Large intestine (tissue), 3 donors: Measurements from ENCODE around the gene DNAJC16. TPM values are rescaled to one million over a fixed set of nuclear protein-coding genes. Genes with fewer than 3 reads are reported as not detected.
"Not testable (repeated sequence)": the region's sequence is repeated elsewhere in the genome, so short reads cannot be mapped to it uniquely, and the experiment has no call there.

Experiments
- DNase-seq, 2 donors: peaks; one replicate each; pipeline versions ENCODE4 v3.0.0 to v3.0.0-alpha.2; 2013
- H3K27ac ChIP-seq: one replicate; pipeline ENCODE4 v1.5.1; 2013; ENCODE audit warnings: low read length
- H3K27me3 ChIP-seq: 2 replicates; pipeline ENCODE4 v1.6.1; 2013; ENCODE audit warnings: low read length; ENCODE audit not compliant: control insufficient read depth, insufficient read depth
- H3K36me3 ChIP-seq: 2 replicates; pipeline ENCODE4 v1.6.1; 2013; ENCODE audit warnings: low read length; ENCODE audit not compliant: control insufficient read depth, insufficient read depth
- H3K4me1 ChIP-seq: one replicate; pipeline ENCODE4 v1.6.1; 2013; ENCODE audit warnings: low read length; ENCODE audit not compliant: control insufficient read depth, insufficient read depth
- H3K4me3 ChIP-seq: one replicate; pipeline ENCODE4 v1.5.1; 2013; ENCODE audit warnings: low read length
- H3K9me3 ChIP-seq: one replicate; pipeline ENCODE4 v1.6.1; 2013; ENCODE audit warnings: mild to moderate bottlenecking, low read depth, low read length, moderate library complexity; ENCODE audit not compliant: control insufficient read depth
- WGBS: methylation state at CpG from one replicate; pipeline ENCODE4 v1.1.5; 2013; ENCODE audit warnings: low lambda C conversion rate; ENCODE audit not compliant: insufficient coverage; 5-methylcytosine and 5-hydroxymethylcytosine counted together
- polyA plus RNA-seq: library from polyadenylated mRNA; unstranded; fragments of 120-200 nt; gene quantifications from one replicate; pipeline ENCODE4 v1.2.1, GENCODE V29; 2013

The DNAJC16 gene
- polyA plus RNA-seq, 1 donor = 33.0 TPM

GRCh38 chr1:15579683-15580047, 53.0 kb downstream of the DNAJC16 start:
- Histone ChIP-seq H3K4me1 (peaks cover 9% of the 10 kb centered on the region), H3K27ac (no peak overlapping the region), H3K9me3 (no peaks in the 10 kb centered on the region), H3K36me3 (peaks cover 41% of the 10 kb centered on the region), H3K4me3 (no peak overlapping the region), H3K27me3 (no peaks in the 10 kb centered on the region)
- DNase-seq = no peak

GRCh38 chr1:15583016-15583706, 56.5 kb downstream of the DNAJC16 start:
- H3K27ac ChIP-seq = no peak overlapping the region
- WGBS = 100% methylated on average over 1 of the region's 18 CpGs
- no peaks in the 10 kb centered on the region for H3K9me3 ChIP-seq
- H3K27me3 ChIP-seq = no peaks in the 10 kb centered on the region
- no peak overlapping the region for H3K4me3 ChIP-seq
- peaks cover 9% of the 10 kb centered on the region for H3K4me1 ChIP-seq
- DNase-seq = no peak
- H3K36me3 ChIP-seq = peaks cover 19% of the 10 kb centered on the region

GRCh38 chr1:15584489-15585363, 58.1 kb downstream of the DNAJC16 start, which contains the start of gene AGMAT:
TSS of gene AGMAT (minus strand) at chr1:15585051. CDS start at chr1:15584967, 84 bp downstream.
- H3K27me3 ChIP-seq = no peaks in the 10 kb centered on the region
- peak within 1 kb of the TSS; percentile 89 for H3K4me3 ChIP-seq
- peaks cover 9% of the 10 kb centered on the region for H3K4me1 ChIP-seq
- DNase-seq = peak; percentile 78 to 88
- no CpG with 5 or more reads among the region's 68 CpGs for WGBS
- H3K9me3 ChIP-seq = no peaks in the 10 kb centered on the region
- H3K27ac ChIP-seq = peak within 1 kb of the TSS; percentile 85
- H3K36me3 ChIP-seq = peaks cover 7% of the 10 kb centered on the region

GRCh38 chr1:15592285-15592684, 65.6 kb downstream of the DNAJC16 start:
- H3K27ac ChIP-seq = no peak overlapping the region
- DNase-seq = no peak
- no CpG with 5 or more reads among the region's 5 CpGs for WGBS
- no peaks in the 10 kb centered on the region for H3K36me3 ChIP-seq
- no peak overlapping the region for H3K4me3 ChIP-seq
- no peaks in the 10 kb centered on the region for H3K9me3 ChIP-seq
- no peaks in the 10 kb centered on the region for H3K4me1 ChIP-seq
- H3K27me3 ChIP-seq = no peaks in the 10 kb centered on the region

GRCh38 chr1:15595809-15596617, 69.4 kb downstream of the DNAJC16 start:
- Histone ChIP-seq H3K9me3 (no peaks in the 10 kb centered on the region), H3K27me3 (no peaks in the 10 kb centered on the region), H3K4me1 (peaks cover under 1% of the 10 kb centered on the region), H3K4me3 (no peak overlapping the region), H3K36me3 (no peaks in the 10 kb centered on the region), H3K27ac (no peak overlapping the region)
- WGBS = no CpG with 5 or more reads among the region's 5 CpGs
- DNase-seq = no peak

- Histone ChIP-seq H3K9me3 (peaks cover 3% of the 10 kb centered on the region), H3K27ac (no peak overlapping the region), H3K4me1 (peaks cover 15% of the 10 kb centered on the region), H3K4me3 (no peak overlapping the region), H3K27me3 (no peaks in the 10 kb centered on the region), H3K36me3 (no peaks in the 10 kb centered on the region)
- DNase-seq = no peak
- WGBS = 100% methylated on average over 1 of the region's 2 CpGs
Measured at GRCh38 chr1:15598436-15598835, 71.8 kb downstream of the DNAJC16 start.

GRCh38 chr1:15603050-15603965, 76.7 kb downstream of the DNAJC16 start:
- H3K4me3 ChIP-seq = peak overlapping the region; percentile 99
- DNase-seq = peak; percentile 97 to 98
- no peaks in the 10 kb centered on the region for H3K27me3 ChIP-seq
- peak overlapping the region; percentile 96 for H3K27ac ChIP-seq
- WGBS = no CpG with 5 or more reads among the region's 56 CpGs
- H3K9me3 ChIP-seq = peaks cover 12% of the 10 kb centered on the region
- no peaks in the 10 kb centered on the region for H3K36me3 ChIP-seq
- H3K4me1 ChIP-seq = peaks cover 28% of the 10 kb centered on the region

- not testable (repeated sequence) for H3K36me3 ChIP-seq, DNase-seq, H3K27me3 ChIP-seq
- Histone ChIP-seq H3K4me1 (peaks cover 28% of the 10 kb centered on the region), H3K9me3 (peaks cover 12% of the 10 kb centered on the region), H3K27ac (peak overlapping the region; percentile 96), H3K4me3 (peak overlapping the region; percentile 99)
- no CpG with 5 or more reads among the region's 13 CpGs for WGBS
Measured at GRCh38 chr1:15603966-15604282, 77.3 kb downstream of the DNAJC16 start.

- WGBS = no CpG with 5 or more reads among the region's 21 CpGs
- peaks cover 12% of the 10 kb centered on the region for H3K9me3 ChIP-seq
- not testable (repeated sequence) for H3K27me3 ChIP-seq, H3K27ac ChIP-seq, H3K36me3 ChIP-seq, H3K4me3 ChIP-seq
- peaks cover 28% of the 10 kb centered on the region for H3K4me1 ChIP-seq
- peak in 1 of 2 donors; percentile 25 for DNase-seq
Measured at GRCh38 chr1:15604400-15604799, 77.8 kb downstream of the DNAJC16 start.
